Nephron progenitor cell (in vitro differentiated cells): ENCODE data around the gene DNAJC7.

Experiments
- DNase-seq: peaks from one replicate; pipeline ENCODE4 v3.0.0; 2021
- H3K27ac Mint-ChIP-seq: 2 replicates; pipeline ENCODE4 v1.8.0; 2021; ENCODE audit warnings: mild to moderate bottlenecking, moderate library complexity, mixed read lengths
- H3K27me3 Mint-ChIP-seq: 2 replicates; pipeline ENCODE4 v1.8.0; 2021; ENCODE audit warnings: mild to moderate bottlenecking, low read depth, mixed read lengths; ENCODE audit not compliant: poor library complexity
- H3K36me3 Mint-ChIP-seq: 2 replicates; pipeline ENCODE4 v1.8.0; 2021; ENCODE audit warnings: low read depth, mixed read lengths
- H3K4me1 Mint-ChIP-seq: 2 replicates; pipeline ENCODE4 v1.8.0; 2021; ENCODE audit warnings: mixed read lengths
- H3K4me3 Mint-ChIP-seq: 2 replicates; pipeline ENCODE4 v1.8.0; 2021; ENCODE audit warnings: mild to moderate bottlenecking, moderate library complexity, mixed read lengths
- H3K9me3 Mint-ChIP-seq: 2 replicates; pipeline ENCODE4 v1.8.0; 2021; ENCODE audit warnings: mild to moderate bottlenecking, moderate library complexity, mixed read lengths
- TF ChIP-seq, protein P1 (sequence below): fragments of 200-600 bp; sonication (generic); IDR thresholded peaks from 2 replicates; pipeline ENCODE4 v1.5.0; 2021; ENCODE audit warnings: antibody characterized with exemption

DNAJC7 gene

DNA sequence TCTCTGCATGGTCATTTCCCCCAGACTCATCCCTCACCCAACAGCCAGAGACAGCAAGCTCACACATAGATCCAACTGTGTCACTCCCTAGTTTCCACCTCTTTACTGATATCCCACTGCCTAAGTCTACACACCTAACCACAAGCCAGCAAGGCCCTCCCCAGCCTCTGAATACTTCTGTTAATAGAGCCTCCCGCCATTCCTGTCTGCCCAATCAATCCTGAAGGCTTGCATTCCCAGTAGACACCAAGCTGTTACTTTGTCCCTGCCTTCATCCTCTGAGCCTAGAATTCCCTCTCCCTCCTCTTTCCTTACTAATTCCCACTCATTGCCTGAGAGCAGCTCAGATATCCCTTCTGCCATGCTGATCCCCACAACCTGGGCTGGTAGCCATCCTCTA, 28.5 kb upstream of the DNAJC7 start:
- H3K27ac Mint-ChIP-seq = no peak overlapping the region
- H3K4me1 Mint-ChIP-seq = peaks cover 35% of the 10 kb centered on the region
- TF ChIP-seq, protein P1, sequence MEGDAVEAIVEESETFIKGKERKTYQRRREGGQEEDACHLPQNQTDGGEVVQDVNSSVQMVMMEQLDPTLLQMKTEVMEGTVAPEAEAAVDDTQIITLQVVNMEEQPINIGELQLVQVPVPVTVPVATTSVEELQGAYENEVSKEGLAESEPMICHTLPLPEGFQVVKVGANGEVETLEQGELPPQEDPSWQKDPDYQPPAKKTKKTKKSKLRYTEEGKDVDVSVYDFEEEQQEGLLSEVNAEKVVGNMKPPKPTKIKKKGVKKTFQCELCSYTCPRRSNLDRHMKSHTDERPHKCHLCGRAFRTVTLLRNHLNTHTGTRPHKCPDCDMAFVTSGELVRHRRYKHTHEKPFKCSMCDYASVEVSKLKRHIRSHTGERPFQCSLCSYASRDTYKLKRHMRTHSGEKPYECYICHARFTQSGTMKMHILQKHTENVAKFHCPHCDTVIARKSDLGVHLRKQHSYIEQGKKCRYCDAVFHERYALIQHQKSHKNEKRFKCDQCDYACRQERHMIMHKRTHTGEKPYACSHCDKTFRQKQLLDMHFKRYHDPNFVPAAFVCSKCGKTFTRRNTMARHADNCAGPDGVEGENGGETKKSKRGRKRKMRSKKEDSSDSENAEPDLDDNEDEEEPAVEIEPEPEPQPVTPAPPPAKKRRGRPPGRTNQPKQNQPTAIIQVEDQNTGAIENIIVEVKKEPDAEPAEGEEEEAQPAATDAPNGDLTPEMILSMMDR = no peak
- no peak overlapping the region for H3K4me3 Mint-ChIP-seq
- no peaks in the 10 kb centered on the region for H3K36me3 Mint-ChIP-seq
- H3K9me3 Mint-ChIP-seq = no peaks in the 10 kb centered on the region
- no peak for DNase-seq
- peaks cover 5% of the 10 kb centered on the region for H3K27me3 Mint-ChIP-seq

DNA sequence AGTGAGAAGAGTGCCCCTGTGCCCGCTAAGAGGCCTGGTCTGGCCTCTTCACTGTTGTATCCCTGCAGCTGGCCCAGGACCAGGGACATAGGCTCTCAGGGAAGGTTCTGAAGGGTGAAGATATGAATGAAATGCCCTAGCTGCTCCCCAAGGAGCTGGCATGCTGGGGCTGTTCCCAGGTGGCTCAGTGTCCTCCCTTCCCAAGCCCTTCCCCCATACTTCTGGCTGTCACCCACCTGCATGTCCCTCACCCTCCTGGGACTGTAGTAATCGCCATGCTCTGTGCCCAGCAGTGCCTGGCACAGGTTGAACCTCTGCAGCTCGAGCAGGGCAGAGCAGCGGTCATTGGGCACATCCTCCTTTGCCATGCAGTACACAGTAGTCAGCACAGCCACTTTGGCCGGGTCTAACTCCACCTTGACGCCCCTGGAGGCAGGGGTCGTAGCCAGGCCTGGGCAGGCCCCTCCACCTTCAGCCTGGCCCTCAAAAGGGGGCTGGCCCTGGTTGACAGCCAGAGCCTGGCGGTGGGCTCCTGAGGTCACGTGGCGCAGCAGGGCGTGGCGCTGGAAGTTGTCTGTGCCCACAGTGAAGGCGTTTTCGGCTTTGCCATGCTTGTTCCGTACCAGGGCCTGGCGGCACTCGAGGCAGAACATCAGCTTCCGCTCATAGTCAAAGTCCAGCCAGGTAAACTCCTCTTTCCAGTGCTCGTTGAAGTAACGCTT, 25.5 kb upstream of the DNAJC7 start:
- Mint-ChIP-seq H3K27me3 (peaks cover 3% of the 10 kb centered on the region), H3K4me3 (no peak overlapping the region), H3K4me1 (peaks cover 16% of the 10 kb centered on the region), H3K9me3 (no peaks in the 10 kb centered on the region), H3K27ac (no peak overlapping the region), H3K36me3 (no peaks in the 10 kb centered on the region)
- DNase-seq = no peak
- TF ChIP-seq, protein P1 = no peak

GRCh38 chr17:42041619-42042018, 24.4 kb upstream of the DNAJC7 start:
- Mint-ChIP-seq H3K4me3 (no peak overlapping the region), H3K27ac (peak overlapping the region; percentile 73), H3K27me3 (peaks cover 3% of the 10 kb centered on the region), H3K36me3 (no peaks in the 10 kb centered on the region), H3K4me1 (peaks cover 26% of the 10 kb centered on the region), H3K9me3 (no peaks in the 10 kb centered on the region)
- TF ChIP-seq, protein P1 = no peak
- DNase-seq = no peak

- Mint-ChIP-seq H3K4me3 (no peak overlapping the region), H3K36me3 (no peaks in the 10 kb centered on the region), H3K27me3 (peaks cover 3% of the 10 kb centered on the region), H3K27ac (no peak overlapping the region), H3K4me1 (peaks cover 23% of the 10 kb centered on the region), H3K9me3 (no peaks in the 10 kb centered on the region)
- no peak for DNase-seq
- TF ChIP-seq, protein P1 = no peak
These were observed 23.6 kb upstream of the DNAJC7 start for GRCh38 chr17:42040818-42041217.

DNA sequence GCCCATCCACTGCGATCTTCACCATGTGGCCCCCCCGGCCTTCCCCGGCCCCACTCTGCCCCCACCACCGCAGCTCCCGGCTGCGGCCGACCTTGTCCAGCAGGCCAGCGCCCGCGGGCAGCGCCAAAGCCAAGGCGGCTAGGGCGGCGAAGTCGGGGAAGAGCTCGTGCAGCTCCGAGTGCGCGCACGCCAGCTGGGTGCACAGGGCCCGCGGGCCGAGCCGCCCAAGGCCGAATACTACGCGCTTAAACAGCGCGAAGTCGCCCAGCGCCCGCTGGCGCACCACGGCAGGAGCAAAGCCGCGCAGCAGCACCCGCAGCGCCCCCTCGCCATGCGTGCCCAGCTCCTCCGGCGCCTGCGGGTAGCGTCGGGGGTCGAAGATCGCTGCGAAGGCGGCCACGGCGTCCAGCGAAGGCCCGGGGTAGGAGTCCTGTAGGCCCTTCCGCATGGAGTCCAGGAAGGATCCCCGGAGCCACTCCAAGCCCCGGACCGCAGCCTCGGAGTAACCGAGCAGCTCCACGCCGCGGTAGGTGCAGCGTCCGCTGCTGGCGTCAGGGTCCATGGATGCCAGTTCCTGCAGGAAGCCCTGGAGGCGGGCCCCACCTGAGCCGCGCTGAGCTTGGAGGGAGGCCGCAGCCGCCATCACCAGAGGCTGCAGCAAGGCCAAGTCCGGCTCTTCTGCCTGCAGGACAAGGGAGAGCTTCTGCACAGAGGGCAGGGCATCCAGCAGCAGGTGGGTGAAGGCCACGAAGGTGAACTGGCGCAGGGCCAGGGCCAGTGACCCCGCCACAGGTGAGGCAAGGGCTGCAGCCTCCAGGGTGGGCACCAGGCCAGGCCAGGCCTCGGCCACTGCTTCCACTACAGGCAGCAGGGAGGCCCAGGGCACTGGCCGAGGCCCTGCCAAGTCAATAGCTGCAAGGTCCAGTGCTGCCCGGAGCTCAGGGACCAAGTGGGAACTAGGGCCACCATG, 22.8 kb upstream of the DNAJC7 start:
- H3K4me3 Mint-ChIP-seq = no peak overlapping the region
- no peak overlapping the region for H3K27ac Mint-ChIP-seq
- no peaks in the 10 kb centered on the region for H3K9me3 Mint-ChIP-seq
- no peak for DNase-seq
- peaks cover 16% of the 10 kb centered on the region for H3K4me1 Mint-ChIP-seq
- no peaks in the 10 kb centered on the region for H3K36me3 Mint-ChIP-seq
- TF ChIP-seq, protein P1 = no peak
- H3K27me3 Mint-ChIP-seq = no peaks in the 10 kb centered on the region
